SU-DHL-6 (cell line): ENCODE data around the gene EMID1.

Experiments used
- EZH2phosphoT487 ChIP-seq: fragments of 200-600 bp; sonication (generic), shearing (Covaris generic); conservative IDR thresholded peaks from 2 replicates; pipeline ENCODE4 v1.6.1; 2018; ENCODE audit warnings: mild to moderate bottlenecking, antibody characterized with exemption, low read length, moderate library complexity, mixed read lengths
- TF ChIP-seq, protein P1 (sequence below): fragments of 200-600 bp; sonication (generic); IDR thresholded peaks from one replicate; pipeline ENCODE4 v1.5.1; 2017; ENCODE audit warnings: antibody characterized with exemption, mild to moderate bottlenecking, low read length, moderate library complexity; ENCODE audit not compliant: insufficient read depth, poor library complexity, severe bottlenecking

DNA sequence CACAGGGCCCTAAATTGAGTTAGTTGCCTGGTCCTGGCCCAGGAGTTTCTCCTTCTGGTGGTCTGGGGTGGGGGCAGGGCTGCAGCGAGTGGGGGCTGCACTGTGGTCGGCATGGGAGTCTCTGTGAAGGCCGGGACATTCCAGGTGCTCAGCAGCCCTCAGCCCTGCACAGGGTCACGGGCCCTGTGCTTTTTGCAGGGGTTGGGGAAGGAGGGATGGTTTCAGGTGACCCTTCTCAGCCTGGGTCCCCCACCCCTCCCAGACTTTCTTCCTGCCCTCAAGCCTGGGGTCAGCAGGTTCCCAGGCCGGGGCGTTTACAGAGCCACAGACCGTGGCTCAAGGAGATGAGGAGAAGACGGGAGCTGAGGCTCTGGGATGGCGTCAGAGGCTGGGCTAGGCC lies 7.8 kb downstream of the EMID1 start:
- TF ChIP-seq, protein P1, sequence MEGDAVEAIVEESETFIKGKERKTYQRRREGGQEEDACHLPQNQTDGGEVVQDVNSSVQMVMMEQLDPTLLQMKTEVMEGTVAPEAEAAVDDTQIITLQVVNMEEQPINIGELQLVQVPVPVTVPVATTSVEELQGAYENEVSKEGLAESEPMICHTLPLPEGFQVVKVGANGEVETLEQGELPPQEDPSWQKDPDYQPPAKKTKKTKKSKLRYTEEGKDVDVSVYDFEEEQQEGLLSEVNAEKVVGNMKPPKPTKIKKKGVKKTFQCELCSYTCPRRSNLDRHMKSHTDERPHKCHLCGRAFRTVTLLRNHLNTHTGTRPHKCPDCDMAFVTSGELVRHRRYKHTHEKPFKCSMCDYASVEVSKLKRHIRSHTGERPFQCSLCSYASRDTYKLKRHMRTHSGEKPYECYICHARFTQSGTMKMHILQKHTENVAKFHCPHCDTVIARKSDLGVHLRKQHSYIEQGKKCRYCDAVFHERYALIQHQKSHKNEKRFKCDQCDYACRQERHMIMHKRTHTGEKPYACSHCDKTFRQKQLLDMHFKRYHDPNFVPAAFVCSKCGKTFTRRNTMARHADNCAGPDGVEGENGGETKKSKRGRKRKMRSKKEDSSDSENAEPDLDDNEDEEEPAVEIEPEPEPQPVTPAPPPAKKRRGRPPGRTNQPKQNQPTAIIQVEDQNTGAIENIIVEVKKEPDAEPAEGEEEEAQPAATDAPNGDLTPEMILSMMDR: no peak
- TF ChIP-seq EZH2phosphoT487: no peak
